RWPE1 (cell line): Measurements from ENCODE around the gene ITGB3BP.
"Not testable (repeated sequence)": the region's sequence is repeated elsewhere in the genome, so short reads cannot be mapped to it uniquely, and the experiment has no call there.

ENCODE experiments used
- CTCF ChIA-PET: fragments of 350-600 bp; sonication (Branson Sonifier 250); formaldehyde crosslinking; extraction: SDS; loops from one replicate; lab custom pipeline; 2021; lab: Yijun Ruan, JAX
- POLR2A ChIA-PET: fragments of 400-600 bp; formaldehyde crosslinking; extraction: SDS; loops from one replicate; lab custom pipeline; 2020; ENCODE audit warnings: antibody characterized with exemption; ENCODE audit not compliant: low non-redundant PET; lab: Yijun Ruan, JAX
- DNase-seq: peaks from one replicate; pipeline ENCODE4 v3.0.0; 2012; ENCODE audit warnings: low spot score
- H3K27ac ChIP-seq: fragments of 450-650 bp; 2 replicates; pipeline ENCODE4 v1.5.1; 2017
- TF ChIP-seq, protein P1 (sequence below): fragments of 450-650 bp; conservative IDR thresholded peaks from 2 replicates; pipeline ENCODE4 v1.5.1; 2017; ENCODE audit warnings: low read depth, mild to moderate bottlenecking

The ITGB3BP gene, protein sequence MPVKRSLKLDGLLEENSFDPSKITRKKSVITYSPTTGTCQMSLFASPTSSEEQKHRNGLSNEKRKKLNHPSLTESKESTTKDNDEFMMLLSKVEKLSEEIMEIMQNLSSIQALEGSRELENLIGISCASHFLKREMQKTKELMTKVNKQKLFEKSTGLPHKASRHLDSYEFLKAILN

DNA sequence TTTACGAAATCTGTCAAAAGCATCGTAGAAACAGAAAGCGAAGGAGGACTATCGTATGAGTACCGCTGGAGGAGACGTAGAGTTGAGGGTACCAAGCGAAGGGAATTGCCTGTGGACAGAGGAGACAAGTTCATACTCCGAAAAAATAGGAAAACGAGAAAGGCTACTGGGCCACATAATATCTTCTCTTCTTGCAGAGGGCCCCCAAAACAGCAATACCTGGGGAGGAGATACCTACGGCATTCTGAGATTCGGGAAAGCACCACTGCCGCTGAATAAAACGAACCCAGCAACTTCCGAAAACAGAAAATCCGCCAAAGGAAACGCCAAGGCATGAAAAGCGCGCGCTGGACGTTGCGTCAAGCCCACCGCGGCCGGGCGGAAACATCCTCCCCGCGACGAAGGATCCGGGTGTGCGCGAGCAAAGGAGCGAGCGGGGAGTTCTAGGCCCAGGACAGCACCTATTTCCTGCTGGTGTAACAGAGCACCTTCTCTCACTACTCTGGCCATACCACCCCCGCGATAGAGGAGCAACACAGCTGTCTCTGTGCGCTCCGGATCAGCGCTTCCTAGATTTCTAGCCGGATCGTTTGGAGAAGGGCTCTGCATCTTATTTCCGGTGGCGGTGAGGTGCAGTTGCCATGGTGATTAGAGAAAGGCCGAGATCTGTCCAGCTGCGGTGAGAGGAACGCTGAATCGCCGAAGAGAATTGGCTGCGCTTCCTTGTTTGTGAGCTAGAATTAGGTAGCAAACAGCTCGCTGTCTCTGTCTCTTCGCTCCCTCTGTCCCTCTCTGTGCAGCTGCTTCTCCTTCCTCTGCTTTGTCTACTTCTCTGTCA, at the start of gene ITGB3BP, which contains the start of gene EFCAB7:
Gene ITGB3BP (minus strand): TSS at position 335 of the 838 bp plus-strand sequence. CDS start 92 bp downstream, at position 243.
Gene EFCAB7 (plus strand): TSS at position 635 of the 838 bp plus-strand sequence. CDS start 2,048 bp downstream, outside the sequence.
- POLR2A ChIA-PET, result no interaction called here
- DNase-seq, result peak; percentile 89
- CTCF ChIA-PET, result interaction anchor here (0.6 kb wide), 1 partner anchor 78 kb away, joined by 3 read pairs; no protein-coding TSS in a partner anchor
- H3K27ac ChIP-seq, result peak within 1 kb of the TSS; percentile 94
- TF ChIP-seq, protein P1, sequence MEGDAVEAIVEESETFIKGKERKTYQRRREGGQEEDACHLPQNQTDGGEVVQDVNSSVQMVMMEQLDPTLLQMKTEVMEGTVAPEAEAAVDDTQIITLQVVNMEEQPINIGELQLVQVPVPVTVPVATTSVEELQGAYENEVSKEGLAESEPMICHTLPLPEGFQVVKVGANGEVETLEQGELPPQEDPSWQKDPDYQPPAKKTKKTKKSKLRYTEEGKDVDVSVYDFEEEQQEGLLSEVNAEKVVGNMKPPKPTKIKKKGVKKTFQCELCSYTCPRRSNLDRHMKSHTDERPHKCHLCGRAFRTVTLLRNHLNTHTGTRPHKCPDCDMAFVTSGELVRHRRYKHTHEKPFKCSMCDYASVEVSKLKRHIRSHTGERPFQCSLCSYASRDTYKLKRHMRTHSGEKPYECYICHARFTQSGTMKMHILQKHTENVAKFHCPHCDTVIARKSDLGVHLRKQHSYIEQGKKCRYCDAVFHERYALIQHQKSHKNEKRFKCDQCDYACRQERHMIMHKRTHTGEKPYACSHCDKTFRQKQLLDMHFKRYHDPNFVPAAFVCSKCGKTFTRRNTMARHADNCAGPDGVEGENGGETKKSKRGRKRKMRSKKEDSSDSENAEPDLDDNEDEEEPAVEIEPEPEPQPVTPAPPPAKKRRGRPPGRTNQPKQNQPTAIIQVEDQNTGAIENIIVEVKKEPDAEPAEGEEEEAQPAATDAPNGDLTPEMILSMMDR, result no peak

DNA sequence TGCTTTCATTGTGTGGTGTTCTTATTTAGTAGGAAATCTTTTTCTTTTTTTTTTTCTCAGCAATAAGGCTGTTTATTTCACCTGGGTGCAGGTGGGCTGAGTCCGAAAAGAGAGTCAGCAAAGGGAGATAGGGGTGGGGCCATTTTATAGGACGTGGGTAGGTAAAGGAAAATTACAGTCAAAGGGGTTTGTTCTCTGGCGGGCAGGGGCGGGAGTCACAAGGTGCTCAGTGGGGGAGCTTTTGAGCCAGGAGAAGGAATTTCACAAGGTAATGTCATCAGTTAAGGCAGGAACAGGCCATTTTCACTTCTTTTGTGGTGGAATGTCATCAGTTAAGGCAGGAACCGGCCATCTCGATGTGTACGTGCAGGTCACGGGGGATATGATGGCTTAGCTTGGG, 49.7 kb upstream of the ITGB3BP start:
- DNase-seq, POLR2A ChIA-PET, H3K27ac ChIP-seq: not testable (repeated sequence)
- CTCF ChIA-PET, result interaction anchor here (0.7 kb wide), 1 partner anchor 9 kb away, joined by 3 read pairs; no protein-coding TSS in a partner anchor

DNA sequence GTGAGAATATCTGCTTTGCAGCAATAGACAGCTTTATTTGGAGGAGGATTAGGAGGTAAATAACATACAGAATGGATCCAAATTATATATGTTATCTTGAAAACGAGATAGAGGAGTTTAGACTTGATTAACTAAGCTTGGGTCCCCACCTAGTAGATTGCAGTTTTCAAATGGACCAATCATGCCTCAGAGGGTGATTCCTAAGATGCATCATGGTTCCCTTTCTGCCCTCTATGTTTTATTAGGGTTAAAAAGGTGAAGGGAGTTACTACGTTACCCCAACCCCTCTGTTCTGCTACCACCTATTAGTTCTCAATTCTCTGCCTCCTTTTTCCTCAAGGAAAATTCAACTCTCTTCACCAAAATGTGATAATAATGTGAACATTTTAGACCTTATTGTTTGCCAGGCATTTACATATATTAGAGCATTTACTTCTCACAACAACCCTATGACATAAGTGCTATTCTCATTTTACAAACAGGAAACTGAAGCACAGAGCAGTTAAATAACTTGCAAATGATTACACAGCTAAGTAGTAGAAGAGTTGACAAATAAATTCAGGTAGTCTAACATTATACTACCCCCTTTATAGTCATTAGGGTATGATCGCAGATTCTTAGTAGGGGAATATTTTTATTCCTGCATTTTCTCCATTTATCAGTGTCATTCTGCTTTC, 46.8 kb upstream of the ITGB3BP start:
- TF ChIP-seq, protein P1, result no peak
- no peak overlapping the region for H3K27ac ChIP-seq
- POLR2A ChIA-PET, result no interaction called here
- no peak for DNase-seq
- CTCF ChIA-PET, result interaction anchor here (0.6 kb wide), 1 partner anchor 18 kb away, joined by 4 read pairs; no protein-coding TSS in a partner anchor

DNA sequence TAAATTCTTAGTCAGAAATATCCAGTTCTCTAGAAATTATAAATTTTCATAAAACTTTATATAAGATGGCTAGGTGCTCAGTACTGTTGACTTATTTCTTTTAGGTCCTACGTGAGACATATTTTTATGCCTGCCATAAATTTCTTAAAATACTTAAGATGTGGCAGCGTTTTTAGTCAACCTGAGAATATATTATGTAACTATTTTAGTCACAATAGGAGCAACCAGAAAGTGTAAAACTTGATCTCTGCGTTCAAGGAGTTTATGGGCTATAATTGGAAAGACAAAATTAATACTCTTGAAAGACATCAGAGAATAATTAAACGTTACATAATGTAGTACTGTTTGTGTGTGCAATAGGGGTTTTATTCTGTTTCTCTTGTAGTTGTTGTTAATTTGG, 46.0 kb upstream of the ITGB3BP start:
- TF ChIP-seq, protein P1, result no peak
- DNase-seq, result no peak
- CTCF ChIA-PET, result interaction anchor here (0.6 kb wide), 1 partner anchor 19 kb away, joined by 4 read pairs; no protein-coding TSS in a partner anchor
- H3K27ac ChIP-seq, result no peak overlapping the region
- POLR2A ChIA-PET, result no interaction called here

DNA sequence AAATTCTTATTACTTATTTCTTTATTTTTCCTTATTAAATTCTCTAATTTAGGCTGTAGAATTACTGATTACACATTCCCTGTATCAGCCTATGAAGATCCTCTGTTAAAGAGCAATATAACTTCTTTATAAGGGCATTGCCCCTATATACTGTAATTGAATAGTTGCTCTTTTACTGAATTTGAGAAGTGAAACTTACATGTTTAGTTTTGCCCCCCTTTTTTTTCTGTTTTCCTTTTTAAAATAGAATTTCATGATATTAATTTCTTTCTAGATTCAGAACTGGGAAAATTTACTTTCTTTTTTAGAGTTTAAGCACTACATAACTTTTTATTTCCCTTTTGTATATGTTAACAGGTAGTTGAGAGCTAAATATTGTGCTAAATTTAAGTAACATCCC, 40.7 kb upstream of the ITGB3BP start:
- DNase-seq, result no peak
- TF ChIP-seq, protein P1, result no peak
- H3K27ac ChIP-seq, result no peak overlapping the region
- CTCF ChIA-PET, result interaction anchor here (0.6 to 0.7 kb wide), 2 partner anchors 155 to 661 kb away, joined by 3 to 5 read pairs; no protein-coding TSS in a partner anchor
- POLR2A ChIA-PET, result no interaction called here

DNA sequence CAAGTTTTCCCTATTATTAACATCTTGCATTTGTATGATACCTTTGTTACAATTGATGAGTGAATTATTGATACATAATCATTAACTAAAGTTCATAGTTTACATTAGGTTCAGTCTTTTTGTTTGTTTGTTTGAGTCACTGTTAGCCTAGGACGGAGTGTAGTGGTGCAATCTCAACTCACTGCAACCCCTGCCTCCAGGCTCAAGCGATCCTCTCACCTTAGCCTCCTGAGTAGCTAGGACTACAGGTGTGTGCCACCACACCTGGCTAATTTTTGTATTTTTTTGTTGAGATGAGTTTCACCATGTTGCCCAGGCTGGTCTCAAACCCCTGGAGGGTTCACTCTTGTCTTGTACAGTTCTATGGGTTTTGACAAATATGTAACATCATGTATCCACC, 36.3 kb upstream of the ITGB3BP start:
- CTCF ChIA-PET, result no interaction called here
- TF ChIP-seq, protein P1, result no peak
- DNase-seq, result no peak
- H3K27ac ChIP-seq, result no peak overlapping the region
- POLR2A ChIA-PET, result no interaction called here
